GM12878 (cell line): Measurements from ENCODE around the gene KLHDC8A. TPM values are rescaled to one million over a fixed set of nuclear protein-coding genes. Genes with fewer than 3 reads are reported as not detected.

Source experiments
- ATAC-seq: fragments of 200-7000 bp; cut with Tn5 transposase; 3 replicates; pipeline ENCODE4 v1.9.1; 2020; ENCODE audit warnings: mild to moderate bottlenecking, moderate library complexity
- BruUV-seq: library from RNA; stranded (reverse); fragments of 400-500 nt; replicated peaks from 2 replicates; lab custom pipeline; 2021; lab: Mats Ljungman, UMichigan
- CTCF ChIA-PET: fragments of 300-600 bp; sonication (Branson Sonifier 250); formaldehyde crosslinking; extraction: SDS; loops from one replicate; lab custom pipeline; 2021; ENCODE audit warnings: inconsistent platforms; lab: Yijun Ruan, JAX
- POLR2A ChIA-PET: fragments of 350-600 bp; formaldehyde crosslinking; extraction: SDS; loops from one replicate; lab custom pipeline; 2021; ENCODE audit warnings: inconsistent platforms; lab: Charles Lee
- RAD21 ChIA-PET: fragments of 300-600 bp; sonication (Branson Sonifier 250); formaldehyde crosslinking; loops from one replicate; lab custom pipeline; 2023; ENCODE audit warnings: antibody characterized with exemption; ENCODE audit not compliant: unreplicated experiment; lab: Charles Lee
- SMC1A ChIA-PET: fragments of 300-600 bp; sonication (Branson Sonifier 250); formaldehyde crosslinking; loops from one replicate; lab custom pipeline; 2023; ENCODE audit not compliant: unreplicated experiment, uncharacterized antibody; lab: Charles Lee
- DNase-seq: peaks from one replicate; pipeline ENCODE4 v3.0.0-alpha.2; 2011; ENCODE audit warnings: low read depth, low spot score
- FAIRE-seq: peaks from 3 replicates; lab custom pipeline; 2011; peaks lifted over from hg19 to GRCh38; lab: Jason Lieb, UNC
- H2AFZ ChIP-seq: 2 replicates; pipeline ENCODE4 v1.6.0; 2011; ENCODE audit warnings: low read depth, low read length, control low read depth; ENCODE audit not compliant: control insufficient read depth
- H3K27ac ChIP-seq: 2 replicates; pipeline ENCODE4 v1.5.1; 2011; ENCODE audit warnings: control low read depth; ENCODE audit not compliant: control insufficient read depth, insufficient read depth
- H3K27me3 ChIP-seq, 2 experiments: replicated peaks in 1 of 2; 2 replicates each; pipeline versions ENCODE4 v1.6.0 to v1.6.1; 2011; ENCODE audit warnings: low read length in 1 of 2; ENCODE audit not compliant: control insufficient read depth in 2 of 2, insufficient read depth in 2 of 2
- H3K36me3 ChIP-seq, 2 experiments: 2 replicates each; pipeline ENCODE4 v1.5.1; 2011; ENCODE audit warnings: low read length in 1 of 2; ENCODE audit not compliant: control insufficient read depth in 2 of 2, insufficient read depth in 2 of 2
- H3K4me1 ChIP-seq: 2 replicates; pipeline ENCODE4 v1.6.1; 2011; ENCODE audit warnings: mild to moderate bottlenecking, low read length, moderate library complexity, mixed read lengths; ENCODE audit not compliant: control insufficient read depth, insufficient read depth
- H3K4me2 ChIP-seq: 2 replicates; pipeline ENCODE4 v1.6.0; 2011; ENCODE audit warnings: control low read depth; ENCODE audit not compliant: control insufficient read depth, insufficient read depth
- H3K4me3 ChIP-seq: fragments of 200-600 bp; sonication (generic); 2 replicates; pipeline ENCODE4 v1.5.1; 2016
- H3K79me2 ChIP-seq: 2 replicates; pipeline ENCODE4 v1.6.0; 2011; ENCODE audit warnings: low read length; ENCODE audit not compliant: control insufficient read depth, insufficient read depth
- H3K9ac ChIP-seq: 2 replicates; pipeline ENCODE4 v1.8.0; 2011; ENCODE audit warnings: low read length, control low read depth, mixed read lengths; ENCODE audit not compliant: control insufficient read depth, insufficient read depth
- H3K9me3 ChIP-seq: replicated peaks from 3 replicates; pipeline ENCODE4 v1.5.1; 2011; ENCODE audit warnings: mild to moderate bottlenecking, low read length; ENCODE audit not compliant: control insufficient read depth, insufficient read depth
- H4K20me1 ChIP-seq: 2 replicates; pipeline ENCODE4 v1.6.0; 2011; ENCODE audit not compliant: control insufficient read depth, insufficient read depth
- BCL11A ChIP-seq: IDR thresholded peaks from 2 replicates; pipeline ENCODE4 v1.6.1; 2011; ENCODE audit warnings: low read depth, low read length
- CBX5 ChIP-seq: sonication (generic); IDR thresholded peaks from 2 replicates; pipeline ENCODE4 v1.6.1; 2016; ENCODE audit warnings: low read depth, moderate library complexity, mild to moderate bottlenecking, inconsistent platforms
- CEBPZ ChIP-seq: fragments of 150-350 bp; IDR thresholded peaks from 2 replicates; pipeline ENCODE4 v1.6.1; 2016; ENCODE audit warnings: low read depth, low read length
- CREM ChIP-seq: IDR thresholded peaks from 2 replicates; pipeline ENCODE4 v1.6.1; 2014; ENCODE audit warnings: antibody characterized with exemption, low read depth
- CTCF ChIP-seq, 3 experiments: IDR thresholded peaks in 2 of 3; conservative IDR thresholded peaks in 1 of 3; 2 replicates each; pipeline ENCODE4 v1.5.1; 2011; ENCODE audit warnings: low read depth in 3 of 3, low read length in 3 of 3, mild to moderate bottlenecking in 3 of 3, control low read depth in 2 of 3, moderate library complexity in 2 of 3, inconsistent platforms in 1 of 3, mixed read lengths in 1 of 3; ENCODE audit not compliant: control insufficient read depth in 2 of 3, insufficient read depth in 1 of 3; ENCODE audit errors: extremely low read depth in 1 of 3
- EP300 ChIP-seq, 2 experiments: fragments of 150-350 bp in 1 of 2; IDR thresholded peaks; 2 replicates each; pipeline ENCODE4 v1.6.1; 2011 to 2012; ENCODE audit warnings: low read depth in 2 of 2, low read length in 2 of 2, borderline replicate concordance in 1 of 2, improper control_type of control experiment in 1 of 2, inconsistent platforms in 1 of 2; ENCODE audit not compliant: control insufficient read depth in 1 of 2
- FOS ChIP-seq: IDR thresholded peaks from 3 replicates; pipeline ENCODE4 v1.6.1; 2011; ENCODE audit warnings: borderline replicate concordance; ENCODE audit not compliant: insufficient read length; ENCODE audit errors: extremely low read depth
- MTA2 ChIP-seq: fragments of 450-650 bp; IDR thresholded peaks from 2 replicates; pipeline ENCODE4 v1.6.1; 2016; ENCODE audit warnings: low read depth, mild to moderate bottlenecking, moderate library complexity
- NFYB ChIP-seq: IDR thresholded peaks from 2 replicates; pipeline ENCODE4 v1.6.1; 2011; ENCODE audit warnings: low read depth, mild to moderate bottlenecking, low read length, improper control_type of control experiment, moderate library complexity; ENCODE audit not compliant: insufficient read depth
- RCOR1 ChIP-seq: conservative IDR thresholded peaks from 2 replicates; pipeline ENCODE4 v1.6.1; 2012; ENCODE audit warnings: low read depth, low read length, improper control_type of control experiment
- SKIL ChIP-seq: fragments of 450-650 bp; IDR thresholded peaks from 2 replicates; pipeline ENCODE4 v1.6.1; 2017; ENCODE audit warnings: mild to moderate bottlenecking, low read depth, inconsistent platforms; ENCODE audit not compliant: poor library complexity, severe bottlenecking
- SMARCA5 ChIP-seq: fragments of 450-650 bp; IDR thresholded peaks from 2 replicates; pipeline ENCODE4 v1.6.1; 2017; ENCODE audit warnings: mild to moderate bottlenecking
- SREBF1 ChIP-seq: IDR thresholded peaks from 2 replicates; pipeline ENCODE4 v1.6.1; 2012; ENCODE audit warnings: mild to moderate bottlenecking, low read length
- STAT1 ChIP-seq: fragments of 450-650 bp; conservative IDR thresholded peaks from 2 replicates; pipeline ENCODE4 v1.6.1; 2014; ENCODE audit warnings: antibody characterized with exemption, mild to moderate bottlenecking
- SUPT20H ChIP-seq: IDR thresholded peaks from 2 replicates; pipeline ENCODE4 v1.6.1; 2011; ENCODE audit warnings: low read depth, mild to moderate bottlenecking, low read length, moderate library complexity, borderline replicate concordance; ENCODE audit not compliant: control insufficient read depth
- ZNF217 ChIP-seq: fragments of 450-650 bp; IDR thresholded peaks from 2 replicates; pipeline ENCODE4 v1.6.1; 2017; ENCODE audit warnings: antibody characterized with exemption, mild to moderate bottlenecking
- ZNF384 ChIP-seq: IDR thresholded peaks from 2 replicates; pipeline ENCODE4 v1.6.1; 2012; ENCODE audit warnings: low read depth, mild to moderate bottlenecking, low read length, improper control_type of control experiment, borderline replicate concordance
- WGBS: methylation state at CpG from one replicate; pipeline ENCODE4 v1.1.6; 2016; ENCODE audit warnings: low lambda C conversion rate; ENCODE audit not compliant: insufficient replicate concordance, insufficient coverage; ENCODE audit errors: missing lambda C conversion rate; 5-methylcytosine and 5-hydroxymethylcytosine counted together
- in situ Hi-C: fragments of 300-500 bp; cut with MboI; formaldehyde crosslinking; loops from 9 replicates; pipeline ENCODE4 v1.14.3; 2018; ENCODE audit warnings: mixed read lengths
- intact Hi-C: fragments of 100-400 bp; cut with micrococcal nuclease; formaldehyde crosslinking; loops from one replicate; pipeline ENCODE4 v1.14.2; 2022; ENCODE audit not compliant: unreplicated experiment
- polyA plus RNA-seq, 11 experiments: library from polyadenylated mRNA; depleted of rRNA in 4 of 11; unstranded in 6 of 11; stranded (reverse) in 5 of 11; fragments of >200 nt; fragmentation: Nextera tagmentation in 4 of 11; fragmentation: Illumina TruSeq in 1 of 11; extraction: Ambion mirVana in 4 of 11; extraction: Trizol in 1 of 11; gene quantifications; 1 replicate in 1 of 11; 2 replicates in 10 of 11; pipeline versions ENCODE4 v1.2.1 to v1.2.3, GENCODE V29; 2011 to 2016; ENCODE audit warnings: inconsistent platforms in 2 of 11, missing spikeins in 2 of 11, low read depth in 1 of 11
- total RNA-seq, 4 experiments: library from RNA; depleted of rRNA in 3 of 4; stranded (reverse); fragments of >200 nt in 3 of 4; fragmentation: Illumina TruSeq in 1 of 4; extraction: Trizol in 1 of 4; gene quantifications; 2 replicates each; pipeline versions ENCODE4 v1.2.1 to v1.2.3, GENCODE V29; 2013 to 2021

The KLHDC8A gene
- total and polyA plus RNA-seq, 10 of the 15 experiments (the other 5 are each of a cell fraction or from before 2014, with no cell fraction given), result not detected

- no peak for TF ChIP-seq ZNF384
- TF ChIP-seq CTCF (IDR thresholded peaks at IDR 0.05 in 2 of 3, conservative IDR thresholded peaks at IDR 0.05 in 1 of 3; ENCODE audit: control insufficient read depth in 2 of 3, extremely low read depth in 1 of 3, insufficient read depth in 1 of 3, low read depth in 3 of 3, low read length in 3 of 3), result no peak
- no peak for TF ChIP-seq CREM
- no peak for TF ChIP-seq SMARCA5
- TF ChIP-seq FOS, result no peak
- no peak for TF ChIP-seq RCOR1
- TF ChIP-seq SREBF1, result no peak
- no peak for TF ChIP-seq SKIL
- no peak for TF ChIP-seq NFYB
- no peak for TF ChIP-seq CEBPZ
- TF ChIP-seq EP300 (IDR thresholded peaks at IDR 0.05; ENCODE audit: borderline replicate concordance in 1 of 2, control insufficient read depth in 1 of 2, low read depth in 2 of 2, low read length in 2 of 2), result no peak
- TF ChIP-seq SUPT20H, result no peak
- no peak for TF ChIP-seq STAT1
- TF ChIP-seq BCL11A, result no peak
- TF ChIP-seq ZNF217, result no peak
- TF ChIP-seq CBX5, result no peak
- TF ChIP-seq MTA2, result no peak
- Histone ChIP-seq H3K36me3 (no peaks in the 10 kb centered on the region), H3K27ac (no peak overlapping the region), H3K4me2 (no peak overlapping the region), H3K4me1 (peaks cover 5% of the 10 kb centered on the region), H4K20me1 (no peaks in the 10 kb centered on the region; the same call in 1 of the 2 replicates), H2AFZ (no peak overlapping the region), H3K9me3 (no peaks in the 10 kb centered on the region), H3K79me2 (no peaks in the 10 kb centered on the region), H3K27me3 (peaks cover 2 to 6% of the 10 kb centered on the region in 2 experiments; a peak in 3 of 4 replicates), H3K4me3 (no peak overlapping the region), H3K9ac (no peak overlapping the region)
- ChIA-PET POLR2A (no interaction called here), CTCF (interaction anchor here (0.7 to 59.5 kb wide), 5 partner anchors 9 to 194 kb away, joined by 3 to 2333 read pairs (median 7); no protein-coding TSS in a partner anchor), RAD21 (interaction anchor here (0.6 to 23.9 kb wide), 4 partner anchors 24 to 774 kb away, joined by 3 to 892 read pairs (median 4); no protein-coding TSS in a partner anchor), SMC1A (interaction anchor here (0.7 to 35.1 kb wide), 3 partner anchors 51 to 173 kb away, joined by 3 to 1445 read pairs (median 6); no protein-coding TSS in a partner anchor)
- in situ Hi-C loops (no loop called here), intact Hi-C loops (loop anchor here (10.0 kb wide), 1 partner anchor 355 kb away; no protein-coding TSS in a partner anchor)
- 12% methylated on average over 5 of the region's 5 CpGs for WGBS
- BruUV-seq, result no TSS peak
- no peak for DNase-seq
- no peak for ATAC-seq
- no peak for FAIRE-seq
Observed at GRCh38 chr1:205329719-205330118, 27.0 kb downstream of the KLHDC8A start.
